GM21526 (cell line): ENCODE data around the gene TEX19.
"Not testable (repeated sequence)": the region's sequence is repeated elsewhere in the genome, so short reads cannot be mapped to it uniquely, and the experiment has no call there.

ENCODE experiments used
- ATAC-seq: cut with Tn5 transposase; IDR thresholded peaks from one replicate; pipeline ENCODE4 v1.9.1; 2021; ENCODE audit warnings: moderate library complexity; ENCODE audit not compliant: unreplicated experiment, low FRiP score

The TEX19 gene

GRCh38 chr17:82333279-82334171 lies 25.5 kb upstream of the TEX19 start, which contains the start of gene SECTM1:
TSS of gene SECTM1 (minus strand) at chr17:82333766. CDS start at chr17:82327240, 6,526 bp downstream.
- ATAC-seq, result no peak

GRCh38 chr17:82334204-82334621 lies 24.8 kb upstream of the TEX19 start:
- ATAC-seq, result no peak

GRCh38 chr17:82334622-82335394 lies 24.2 kb upstream of the TEX19 start:
- no peak for ATAC-seq

- ATAC-seq, result no peak
These were observed 20.0 kb upstream of the TEX19 start for GRCh38 chr17:82338858-82339633.

- no peak for ATAC-seq
These were observed 19.1 kb upstream of the TEX19 start for GRCh38 chr17:82339634-82340580.

GRCh38 chr17:82342361-82343079 lies 16.5 kb upstream of the TEX19 start:
- no peak for ATAC-seq

- ATAC-seq, result no peak
These were observed 15.5 kb upstream of the TEX19 start for GRCh38 chr17:82343560-82343959.

- no peak for ATAC-seq
These were observed 14.7 kb upstream of the TEX19 start for GRCh38 chr17:82344175-82344907.

- ATAC-seq, result no peak
These were observed 13.7 kb upstream of the TEX19 start for GRCh38 chr17:82345151-82345976.

GRCh38 chr17:82346342-82347300 lies 12.4 kb upstream of the TEX19 start:
- ATAC-seq, result no peak

GRCh38 chr17:82347994-82348393 lies 11.1 kb upstream of the TEX19 start:
- ATAC-seq, result not testable (repeated sequence)

GRCh38 chr17:82348434-82348833 lies 10.6 kb upstream of the TEX19 start:
- no peak for ATAC-seq

- no peak for ATAC-seq
These were observed 10.2 kb upstream of the TEX19 start for GRCh38 chr17:82348866-82349265.

GRCh38 chr17:82349287-82349701 lies 9.8 kb upstream of the TEX19 start:
- no peak for ATAC-seq

GRCh38 chr17:82350182-82351030 lies 8.6 kb upstream of the TEX19 start:
- no peak for ATAC-seq
